Heart left ventricle (tissue), 16 donors: Measurements from ENCODE around the gene SFTPD. TPM values are rescaled to one million over a fixed set of nuclear protein-coding genes. Genes with fewer than 3 reads are reported as not detected.

ENCODE experiments used
- ATAC-seq, 4 donors: fragments of 200-7000 bp; cut with Tn5 transposase; one replicate each; pipeline ENCODE4 v1.9.1; 2020 to 2022; ENCODE audit warnings: moderate library complexity in 4 of 4, mild to moderate bottlenecking in 3 of 4, moderate number of reproducible peaks in 1 of 4
- DNase-seq, 5 donors: peaks; one replicate each; pipeline ENCODE4 v3.0.0-alpha.2; 2020
- H3K27ac ChIP-seq, 12 donors: fragments of 200-600 bp; sonication (generic) in 4 of 12; one replicate each; pipeline versions ENCODE4 v1.5.0 to v1.8.0; 2016 to 2022; ENCODE audit warnings: mild to moderate bottlenecking in 2 of 12
- H3K27me3 ChIP-seq, 9 donors: fragments of 200-600 bp; sonication (generic) in 2 of 9; one replicate each; pipeline versions ENCODE4 v1.5.1 to v1.8.0; 2016 to 2022; ENCODE audit warnings: mild to moderate bottlenecking in 3 of 9
- H3K36me3 ChIP-seq, 9 donors: fragments of 200-600 bp; sonication (generic) in 2 of 9; one replicate each; pipeline versions ENCODE4 v1.5.0 to v1.8.0; 2018 to 2022; ENCODE audit warnings: mild to moderate bottlenecking in 2 of 9
- H3K4me1 ChIP-seq, 12 donors: fragments of 200-600 bp; sonication (generic) in 4 of 12; one replicate each; pipeline versions ENCODE4 v1.5.0 to v1.8.0; 2016 to 2022; ENCODE audit warnings: mild to moderate bottlenecking in 3 of 12
- H3K4me3 ChIP-seq, 12 donors: fragments of 200-600 bp; sonication (generic) in 4 of 12; one replicate each; pipeline versions ENCODE4 v1.5.0 to v1.8.0; 2017 to 2022; ENCODE audit warnings: mild to moderate bottlenecking in 9 of 12, moderate library complexity in 4 of 12
- H3K9me3 ChIP-seq, 12 donors: fragments of 200-600 bp; sonication (generic) in 4 of 12; one replicate each; pipeline versions ENCODE4 v1.5.0 to v1.8.0; 2016 to 2022; ENCODE audit warnings: mild to moderate bottlenecking in 1 of 12
- POLR2A ChIP-seq, 2 donors: fragments of 450-650 bp; IDR thresholded peaks; one replicate each; pipeline ENCODE4 v1.6.1; 2017; ENCODE audit warnings: antibody characterized with exemption in 2 of 2, mild to moderate bottlenecking in 2 of 2, moderate library complexity in 2 of 2
- WGBS, 4 donors: extraction: QIAGEN DNeasy Blood & Tissue Kit in 2 of 4; methylation state at CpG; one replicate each; pipeline versions ENCODE4 v1.1.5 to v1.1.7; 2013 to 2018; 5-methylcytosine and 5-hydroxymethylcytosine counted together
- intact Hi-C, 10 donors: fragments of 100-400 bp; cut with DNase I; formaldehyde crosslinking; loops; one replicate each; pipeline versions ENCODE4 v1.11.1 to v1.14.2; 2022
- polyA plus RNA-seq, 2 donors: library from polyadenylated mRNA; stranded (reverse); fragments of 200-250 nt; gene quantifications; one replicate each; pipeline ENCODE4 v1.2.3, GENCODE V29; 2013
- total RNA-seq, 9 donors: library from RNA; depleted of rRNA in 2 of 9; stranded (reverse); fragments of >200 nt in 2 of 9; fragmentation: NEBNext Ultra II Directional in 3 of 9; extraction: Animal tissue kit (Norgen Biotek cat#: 25700) in 3 of 9; gene quantifications; one replicate each; pipeline versions ENCODE4 v1.1.0 to v1.2.4, GENCODE V29; 2016 to 2023
- TF ChIP-seq, protein P1 (sequence below), 12 donors: fragments of 200-600 bp; sonication (generic) in 4 of 12; IDR thresholded peaks; one replicate each; pipeline versions ENCODE4 v1.5.0 to v1.8.0; 2018 to 2022; ENCODE audit warnings: antibody characterized with exemption in 12 of 12, mild to moderate bottlenecking in 5 of 12
- donor health status: ischemic (EF 13 %, LVEDD 7.1; RV severe dilation, severe dysfunction).
- donor health status: healthy with polysubstance abuse.
- donor health status: DM: no; HTN: yes; CAD: no.
- donor health status: DM: no; HTN: no; CAD: no.
- donor health status: ischemic (EF 25% LVEDD 6.9; RV normal size, moderate dysfunction).
- donor health status: ischemic (EF 25% LVEDD 5.7; RV mildly dilated, moderate dysfunction).
- donor health status: healthy.
- donor health status: DM: yes; HTN: yes; CAD: no.
- donor health status: ischemic (EF 35%, LVEDD 5.7; RV mildly dilated, moderate dysfunction).
- donor health status: nonischemic (EF 11% LVEDD 7.7; RV severe dilation, severe dysfunction).
- donor health status: DM: yes; HTN: yes; CAD: no.
- donor health status: PGD.
- donor health status: ischemic (EF 29% LVEDD 5.4; RV normal size, mild dysfunction).
- donor health status: nonischemic (EF 23%, LVEDD 6.1; RV moderate dilation, normal function).

SFTPD gene
- total and polyA plus RNA-seq, 11 donors = 0.12 to 1.9 (median 1.0) TPM; not detected in 1

DNA sequence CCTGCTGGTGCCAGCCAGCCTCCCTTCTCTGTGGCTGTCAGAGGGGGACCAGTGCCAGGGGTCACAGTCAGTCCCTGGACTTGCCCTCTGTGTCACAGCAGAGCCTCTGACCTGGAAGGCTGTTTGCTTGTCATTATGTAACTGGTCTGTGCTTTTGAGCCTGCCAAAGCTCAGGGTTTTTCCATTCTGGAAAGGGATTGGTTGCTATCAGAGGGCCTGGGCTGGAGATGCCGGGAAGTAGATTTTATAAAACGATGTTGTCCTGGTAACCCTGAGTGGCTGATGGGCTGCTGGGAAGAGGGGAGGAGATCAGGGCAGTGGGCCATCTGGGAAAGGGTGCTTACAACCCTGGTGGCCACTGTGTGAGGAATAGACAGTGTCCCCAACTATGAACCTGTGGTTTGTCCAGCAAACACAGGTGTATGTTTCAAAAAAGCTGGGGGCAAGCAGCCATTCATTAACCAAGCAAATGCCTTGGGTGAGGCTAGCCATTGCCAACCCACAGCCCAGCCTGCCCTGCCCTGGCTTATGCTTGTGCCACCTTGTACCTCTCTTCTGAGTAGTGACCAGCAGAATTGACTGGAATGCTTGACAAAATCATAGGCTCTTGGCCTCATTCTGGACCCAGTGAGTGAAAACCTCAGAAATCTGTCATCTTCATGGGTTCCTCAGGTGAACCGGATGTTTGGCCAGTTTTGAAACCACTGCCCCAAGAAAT is 21.6 kb downstream of the SFTPD start:
- H3K4me3 ChIP-seq = no peak overlapping the region
- DNase-seq (peak; percentile 44 to 68 (median 46)), ATAC-seq (peak; percentile 58 to 87 (median 68))
- H3K36me3 ChIP-seq = peaks cover 0 to 19% (median 0%) of the 10 kb centered on the region in 9 donors
- WGBS, 4 donors = 33 to 53% (median 52%) methylated on average over 3 of the region's 3 CpGs
- TF ChIP-seq, protein P1, sequence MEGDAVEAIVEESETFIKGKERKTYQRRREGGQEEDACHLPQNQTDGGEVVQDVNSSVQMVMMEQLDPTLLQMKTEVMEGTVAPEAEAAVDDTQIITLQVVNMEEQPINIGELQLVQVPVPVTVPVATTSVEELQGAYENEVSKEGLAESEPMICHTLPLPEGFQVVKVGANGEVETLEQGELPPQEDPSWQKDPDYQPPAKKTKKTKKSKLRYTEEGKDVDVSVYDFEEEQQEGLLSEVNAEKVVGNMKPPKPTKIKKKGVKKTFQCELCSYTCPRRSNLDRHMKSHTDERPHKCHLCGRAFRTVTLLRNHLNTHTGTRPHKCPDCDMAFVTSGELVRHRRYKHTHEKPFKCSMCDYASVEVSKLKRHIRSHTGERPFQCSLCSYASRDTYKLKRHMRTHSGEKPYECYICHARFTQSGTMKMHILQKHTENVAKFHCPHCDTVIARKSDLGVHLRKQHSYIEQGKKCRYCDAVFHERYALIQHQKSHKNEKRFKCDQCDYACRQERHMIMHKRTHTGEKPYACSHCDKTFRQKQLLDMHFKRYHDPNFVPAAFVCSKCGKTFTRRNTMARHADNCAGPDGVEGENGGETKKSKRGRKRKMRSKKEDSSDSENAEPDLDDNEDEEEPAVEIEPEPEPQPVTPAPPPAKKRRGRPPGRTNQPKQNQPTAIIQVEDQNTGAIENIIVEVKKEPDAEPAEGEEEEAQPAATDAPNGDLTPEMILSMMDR (IDR thresholded peaks at IDR 0.05) = peak in 1 of 12 donors; percentile 7
- no peak for TF ChIP-seq POLR2A (IDR thresholded peaks at IDR 0.05)
- peak overlapping the region in 11 of 12 donors; percentile 18 to 83 (median 62) for H3K27ac ChIP-seq
- peaks cover 0 to 32% (median 8%) of the 10 kb centered on the region in 12 donors for H3K4me1 ChIP-seq
- no peaks in the 10 kb centered on the region for H3K9me3 ChIP-seq
- intact Hi-C loops = loop anchor here in 6 of 10 donors (5.0 to 10.0 kb wide), 4 partner anchors 102 to 365 kb away; partner anchors contain the start of genes NUTM2E (in 3 of the 6) and SFTPA2 (in 3 of the 6)
- H3K27me3 ChIP-seq = peaks cover 0 to 4% (median 0%) of the 10 kb centered on the region in 9 donors

GRCh38 chr10:79926037-79926436 is 22.9 kb downstream of the SFTPD start:
- Histone ChIP-seq H3K4me3 (no peak overlapping the region), H3K36me3 (peaks cover 0 to 19% (median 0%) of the 10 kb centered on the region in 9 donors), H3K9me3 (no peaks in the 10 kb centered on the region), H3K27ac (peak overlapping the region in 7 of 12 donors; percentile 43 to 83 (median 71)), H3K4me1 (peaks cover 0 to 32% (median 8%) of the 10 kb centered on the region in 12 donors), H3K27me3 (peaks cover 0 to 4% (median 0%) of the 10 kb centered on the region in 9 donors)
- no peak for TF ChIP-seq POLR2A (IDR thresholded peaks at IDR 0.05)
- TF ChIP-seq, protein P1 (IDR thresholded peaks at IDR 0.05) = no peak
- peak in 1 of 4 donors; percentile 35 for ATAC-seq
- peak in 1 of 5 donors; percentile 32 for DNase-seq
- WGBS, 4 donors = 55 to 70% (median 69%) methylated on average over 7 of the region's 7 CpGs
- intact Hi-C loops = loop anchor here in 6 of 10 donors (5.0 to 10.0 kb wide), 4 partner anchors 101 to 364 kb away; partner anchors contain the start of genes NUTM2E (in 3 of the 6) and SFTPA2 (in 3 of the 6)

GRCh38 chr10:79925614-79926013 is 23.3 kb downstream of the SFTPD start:
- ATAC-seq (no peak), DNase-seq (peak in 1 of 5 donors; percentile 29)
- peaks cover 0 to 32% (median 8%) of the 10 kb centered on the region in 12 donors for H3K4me1 ChIP-seq
- 31 to 43% (median 38%) methylated on average over 3 of the region's 3 CpGs for WGBS, 4 donors
- TF ChIP-seq, protein P1 (IDR thresholded peaks at IDR 0.05) = no peak
- no peak for TF ChIP-seq POLR2A (IDR thresholded peaks at IDR 0.05)
- H3K4me3 ChIP-seq = no peak overlapping the region
- no peaks in the 10 kb centered on the region for H3K9me3 ChIP-seq
- peaks cover 0 to 4% (median 0%) of the 10 kb centered on the region in 9 donors for H3K27me3 ChIP-seq
- H3K36me3 ChIP-seq = peaks cover 0 to 19% (median 0%) of the 10 kb centered on the region in 9 donors
- intact Hi-C loops = loop anchor here in 6 of 10 donors (5.0 to 10.0 kb wide), 4 partner anchors 101 to 363 kb away; partner anchors contain the start of genes NUTM2E (in 3 of the 6) and SFTPA2 (in 3 of the 6)
- peak overlapping the region in 2 of 12 donors; percentile 71 to 75 for H3K27ac ChIP-seq

DNA sequence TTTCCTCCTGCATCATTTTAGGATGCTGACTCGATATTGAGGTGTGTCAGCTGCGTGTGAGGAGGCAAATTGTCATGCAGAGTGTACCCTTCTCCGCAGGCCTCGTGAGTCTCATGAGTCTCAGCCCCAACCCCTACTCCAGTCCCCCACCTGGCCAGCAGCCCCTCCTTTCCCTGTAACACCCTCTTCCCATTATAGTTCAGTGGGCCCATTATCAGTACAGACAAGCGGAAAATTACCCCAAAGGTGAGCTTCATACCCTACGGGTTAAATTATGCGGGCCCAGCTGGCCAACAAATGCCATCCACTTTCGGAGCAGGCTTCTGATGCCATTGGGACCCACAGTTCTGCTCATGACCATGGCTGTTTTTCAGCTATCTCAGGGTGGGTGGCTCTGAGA is 25.2 kb downstream of the SFTPD start:
- Histone ChIP-seq H3K4me1 (peaks cover 0 to 23% (median 8%) of the 10 kb centered on the region in 12 donors), H3K27ac (no peak overlapping the region)
- TF ChIP-seq, protein P1 (IDR thresholded peaks at IDR 0.05) = no peak
- TF ChIP-seq POLR2A (IDR thresholded peaks at IDR 0.05) = no peak

More for the DNA sequence above, 25.2 kb downstream of the SFTPD start:
- no peaks in the 10 kb centered on the region for H3K9me3 ChIP-seq
- H3K27me3 ChIP-seq = no peaks in the 10 kb centered on the region
- 95 to 97% (median 96%) methylated on average over 8 of the region's 8 CpGs for WGBS, 4 donors
- ATAC-seq (no peak), DNase-seq (no peak)
- intact Hi-C loops = loop anchor here in 6 of 10 donors (10.0 kb wide), 3 partner anchors 99 to 359 kb away; partner anchors contain the start of genes NUTM2E (in 3 of the 6) and SFTPA2 (in 2 of the 6)
- no peak overlapping the region for H3K4me3 ChIP-seq
- H3K36me3 ChIP-seq = peaks cover 0 to 19% (median 0%) of the 10 kb centered on the region in 9 donors
